Pancreas (tissue), 10 donors: ENCODE data around the gene RADIL. TPM values are rescaled to one million over a fixed set of nuclear protein-coding genes. Genes with fewer than 3 reads are reported as not detected.

Source experiments
- ATAC-seq, 4 donors: fragments of 200-7000 bp; cut with Tn5 transposase; one replicate each; pipeline versions ENCODE4 v1.8.0 to v1.9.1; 2020; ENCODE audit warnings: mild to moderate bottlenecking in 4 of 4, moderate library complexity in 4 of 4
- DNase-seq, 6 donors: peaks; one replicate each; pipeline ENCODE4 v3.0.0-alpha.2; 2020
- FAIRE-seq: peaks from 2 replicates; lab custom pipeline; 2012; peaks lifted over from hg19 to GRCh38; lab: Jason Lieb, UNC
- H3K27ac ChIP-seq, 4 donors: fragments of 200-600 bp; sonication (generic); 1 replicate in 3 of 4; 2 replicates in 1 of 4; pipeline versions ENCODE4 v1.5.0 to v1.8.0; 2020
- H3K27me3 ChIP-seq, 4 donors: fragments of 200-600 bp; one replicate each; pipeline ENCODE4 v1.8.0; 2021
- H3K36me3 ChIP-seq, 3 donors: fragments of 200-600 bp; sonication (generic) in 1 of 3; one replicate each; pipeline versions ENCODE4 v1.5.0 to v1.8.0; 2020 to 2021
- H3K4me1 ChIP-seq, 3 donors: fragments of 200-600 bp; one replicate each; pipeline ENCODE4 v1.8.0; 2021
- H3K4me3 ChIP-seq, 4 donors: fragments of 200-600 bp; sonication (generic) in 2 of 4; one replicate each; pipeline versions ENCODE4 v1.5.0 to v1.8.0; 2020 to 2021
- H3K9me3 ChIP-seq, 4 donors: fragments of 200-600 bp; one replicate each; pipeline ENCODE4 v1.8.0; 2021
- WGBS, 2 donors: extraction: QIAGEN DNeasy Blood & Tissue Kit; methylation state at CpG; one replicate each; pipeline ENCODE4 v1.1.7; 2013; 5-methylcytosine and 5-hydroxymethylcytosine counted together
- intact Hi-C, 3 donors: fragments of 100-400 bp; cut with DNase I; formaldehyde crosslinking; loops; one replicate each; pipeline versions ENCODE4 v1.11.1 to v1.14.2; 2022
- polyA plus RNA-seq, 2 donors: library from polyadenylated mRNA; stranded (reverse); fragments of 200-250 nt; gene quantifications; one replicate each; pipeline ENCODE4 v1.2.3, GENCODE V29; 2013
- total RNA-seq, 6 donors: library from RNA; stranded (reverse); fragmentation: NEBNext Ultra II Directional in 4 of 6; extraction: Animal tissue kit (Norgen Biotek cat#: 25700) in 4 of 6; gene quantifications; one replicate each; pipeline versions ENCODE4 v1.2.1 to v1.2.4, GENCODE V29; 2021 to 2023
- TF ChIP-seq, protein P1 (sequence below), 4 donors: fragments of 200-600 bp; sonication (generic) in 3 of 4; IDR thresholded peaks; one replicate each; pipeline versions ENCODE4 v1.5.0 to v1.8.0; 2021; ENCODE audit warnings: antibody characterized with exemption in 4 of 4
- donor health status: healthy with polysubstance abuse.
- donor health status: DM: no; HTN: no; CAD: no; lungs with moderate emphysema.
- donor health status: DM: no; HTN: no; CAD: no.
- donor health status: control.
- donor health status: control.
- donor health status: Bipolar disorder and iron deficiency.
- donor health status: DM: yes; HTN: yes; CAD: no.
- donor health status: DM: no; HTN: no; CAD: no.
- donor health status: DM: no; HTN: no; CAD: no.
- donor health status: DM: yes; HTN: yes; CAD: no.

RADIL gene
- total and polyA plus RNA-seq, 8 donors = 0.58 to 11.2 (median 3.5) TPM

DNA sequence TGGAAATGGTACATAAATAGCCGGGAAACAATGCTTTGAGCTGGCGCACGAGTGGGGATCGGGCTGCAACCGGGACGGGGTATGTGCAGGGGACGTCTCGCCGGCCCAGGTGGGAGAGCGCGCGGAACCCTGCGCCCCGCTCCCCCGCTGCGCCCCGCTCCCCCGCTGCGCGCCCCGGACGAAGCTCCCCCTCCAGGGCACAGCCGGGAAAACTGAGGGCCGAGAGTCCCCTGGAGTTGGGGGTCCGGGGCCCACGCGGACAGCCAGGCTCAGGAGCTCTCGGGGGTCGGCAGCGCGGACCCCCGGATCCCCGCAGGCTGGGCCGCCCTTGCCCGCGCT is 514 bp downstream of the RADIL start:
- no peaks in the 10 kb centered on the region for H3K36me3 ChIP-seq
- no peak overlapping the region for H3K27ac ChIP-seq
- ATAC-seq = no peak
- 1 to 2% methylated on average over 24 to 36 of the region's 36 CpGs for WGBS, 2 donors
- intact Hi-C loops = no loop called here
- H3K9me3 ChIP-seq = no peaks in the 10 kb centered on the region
- peak overlapping the region; percentile 28 to 64 (median 54) for H3K4me3 ChIP-seq
- no peak for DNase-seq
- no peaks in the 10 kb centered on the region for H3K27me3 ChIP-seq
- peaks cover 0 to 7% (median 0%) of the 10 kb centered on the region in 3 donors for H3K4me1 ChIP-seq
- no peak for FAIRE-seq
- TF ChIP-seq, protein P1, sequence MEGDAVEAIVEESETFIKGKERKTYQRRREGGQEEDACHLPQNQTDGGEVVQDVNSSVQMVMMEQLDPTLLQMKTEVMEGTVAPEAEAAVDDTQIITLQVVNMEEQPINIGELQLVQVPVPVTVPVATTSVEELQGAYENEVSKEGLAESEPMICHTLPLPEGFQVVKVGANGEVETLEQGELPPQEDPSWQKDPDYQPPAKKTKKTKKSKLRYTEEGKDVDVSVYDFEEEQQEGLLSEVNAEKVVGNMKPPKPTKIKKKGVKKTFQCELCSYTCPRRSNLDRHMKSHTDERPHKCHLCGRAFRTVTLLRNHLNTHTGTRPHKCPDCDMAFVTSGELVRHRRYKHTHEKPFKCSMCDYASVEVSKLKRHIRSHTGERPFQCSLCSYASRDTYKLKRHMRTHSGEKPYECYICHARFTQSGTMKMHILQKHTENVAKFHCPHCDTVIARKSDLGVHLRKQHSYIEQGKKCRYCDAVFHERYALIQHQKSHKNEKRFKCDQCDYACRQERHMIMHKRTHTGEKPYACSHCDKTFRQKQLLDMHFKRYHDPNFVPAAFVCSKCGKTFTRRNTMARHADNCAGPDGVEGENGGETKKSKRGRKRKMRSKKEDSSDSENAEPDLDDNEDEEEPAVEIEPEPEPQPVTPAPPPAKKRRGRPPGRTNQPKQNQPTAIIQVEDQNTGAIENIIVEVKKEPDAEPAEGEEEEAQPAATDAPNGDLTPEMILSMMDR (IDR thresholded peaks at IDR 0.05) = no peak

DNA sequence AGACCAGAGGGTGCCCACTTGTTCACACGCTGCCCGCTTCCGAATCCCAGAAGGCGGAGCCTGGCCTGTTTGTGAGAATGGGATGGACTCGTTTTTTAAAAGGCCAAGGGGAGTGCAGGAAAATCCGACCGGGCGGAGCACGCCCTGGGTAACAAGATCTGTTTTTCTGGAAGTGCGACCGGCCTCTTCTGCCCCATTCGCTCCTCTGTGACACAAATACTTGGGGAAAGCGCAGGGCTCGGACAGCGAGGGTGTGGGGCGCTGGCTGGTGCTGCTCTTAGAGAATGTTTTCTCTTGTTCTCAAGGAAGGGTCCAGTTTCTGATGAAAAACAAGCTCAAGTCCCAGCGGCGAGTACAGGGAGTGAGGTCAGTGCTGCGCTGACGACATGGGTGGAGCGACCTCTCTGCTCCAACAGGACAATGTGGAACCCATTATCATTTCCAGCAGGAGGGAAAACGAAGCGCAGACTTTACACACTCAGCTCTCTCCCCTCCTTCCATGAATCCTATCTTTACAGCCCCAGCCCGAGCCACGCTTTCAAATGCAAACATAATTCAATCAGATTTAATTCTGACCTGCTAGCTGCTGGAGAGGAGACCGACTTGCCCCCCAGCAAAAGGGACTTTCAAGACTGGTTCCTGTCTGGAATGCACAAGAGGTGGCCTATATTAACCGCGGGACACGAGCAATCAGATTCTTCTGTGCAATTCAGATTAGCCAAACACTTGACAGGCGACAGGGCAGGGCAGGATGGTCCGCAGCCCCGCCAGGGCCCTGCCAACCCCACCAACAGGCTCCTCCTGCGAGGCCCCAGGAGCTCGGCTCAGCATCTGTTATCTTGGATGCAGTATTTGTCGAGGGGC is 1.1 kb downstream of the RADIL start:
- ATAC-seq = peak in 3 of 4 donors; percentile 18 to 48 (median 23)
- WGBS, 2 donors = 18 to 32% methylated on average over 35 of the region's 35 CpGs
- FAIRE-seq = no peak

DNA sequence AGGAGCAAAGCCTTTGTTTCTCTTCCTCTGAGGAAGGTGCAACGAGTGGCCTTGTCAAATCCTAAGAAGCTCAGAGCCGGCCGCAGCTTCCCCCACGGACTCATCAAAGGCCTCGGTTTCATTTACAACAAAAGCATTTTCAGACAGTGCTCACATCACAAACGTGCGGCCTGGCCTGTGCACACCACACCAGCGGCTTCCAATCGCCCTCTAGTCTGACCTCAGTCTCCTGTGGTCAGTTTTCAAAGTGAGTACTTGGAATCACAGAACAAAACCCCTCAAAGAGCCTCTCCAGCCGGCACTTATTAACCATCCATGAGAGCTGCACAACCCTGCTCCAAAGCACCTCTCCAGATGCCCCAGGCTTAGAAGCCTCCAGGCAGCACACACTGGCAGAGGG is 3.3 kb downstream of the RADIL start:
- Histone ChIP-seq H3K4me1 (peaks cover 0 to 7% (median 0%) of the 10 kb centered on the region in 3 donors), H3K27ac (no peak overlapping the region), H3K9me3 (no peaks in the 10 kb centered on the region), H3K36me3 (no peaks in the 10 kb centered on the region), H3K27me3 (no peaks in the 10 kb centered on the region), H3K4me3 (no peak overlapping the region)
- no peak for FAIRE-seq
- ATAC-seq = no peak
- intact Hi-C loops = no loop called here
- WGBS, 2 donors = 64 to 76% methylated on average over 10 of the region's 10 CpGs
- TF ChIP-seq, protein P1 (IDR thresholded peaks at IDR 0.05) = no peak
- DNase-seq = no peak

More for the DNA sequence above, 1.1 kb downstream of the RADIL start:
- intact Hi-C loops = no loop called here
- no peaks in the 10 kb centered on the region for H3K9me3 ChIP-seq
- peak overlapping the region; percentile 28 to 64 (median 54) for H3K4me3 ChIP-seq
- DNase-seq = no peak
- H3K36me3 ChIP-seq = no peaks in the 10 kb centered on the region
- peak overlapping the region in 1 of 4 donors; percentile 17 for H3K27ac ChIP-seq
- no peaks in the 10 kb centered on the region for H3K27me3 ChIP-seq
- H3K4me1 ChIP-seq = peaks cover 0 to 7% (median 0%) of the 10 kb centered on the region in 3 donors
- TF ChIP-seq, protein P1 (IDR thresholded peaks at IDR 0.05) = no peak

DNA sequence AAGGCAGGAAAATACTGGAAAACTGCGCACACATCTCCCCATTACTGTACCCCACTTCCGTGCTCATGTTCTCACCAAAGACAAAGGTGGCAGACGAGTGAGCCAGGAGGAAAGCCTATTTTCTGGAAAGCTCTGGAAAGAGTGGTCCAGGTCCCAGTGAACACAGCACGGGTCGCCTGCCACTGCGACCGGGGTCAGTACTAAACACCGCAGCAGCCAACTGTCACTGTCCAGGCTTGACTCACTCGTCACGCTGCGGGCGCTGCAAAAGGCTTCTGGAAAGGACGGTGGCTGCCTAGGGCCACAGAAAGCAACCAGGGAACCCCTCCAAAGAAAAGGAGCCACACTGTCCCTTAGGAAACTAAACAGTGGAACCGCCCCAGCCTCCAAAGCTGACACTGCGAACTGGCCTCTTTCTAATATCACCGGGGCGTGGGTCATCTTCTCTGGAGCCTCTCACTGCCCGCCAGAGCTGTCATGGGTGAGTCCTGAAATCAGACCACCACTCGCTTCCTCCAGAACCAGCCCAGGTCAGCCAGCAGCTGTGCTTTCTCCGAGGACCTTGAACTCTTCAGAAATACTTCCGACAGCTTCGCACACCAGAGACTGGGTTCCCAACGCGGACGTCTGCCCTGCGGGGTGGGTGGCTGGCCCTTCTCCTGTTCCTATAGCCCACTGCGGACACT is 4.0 kb downstream of the RADIL start:
- intact Hi-C loops = loop anchor here in 1 of 3 donors (5.0 kb wide), 1 partner anchor 47 kb away; no protein-coding TSS in a partner anchor
- TF ChIP-seq, protein P1 (IDR thresholded peaks at IDR 0.05) = no peak
- no peaks in the 10 kb centered on the region for H3K9me3 ChIP-seq
- H3K36me3 ChIP-seq = no peaks in the 10 kb centered on the region
- H3K27me3 ChIP-seq = no peaks in the 10 kb centered on the region
- 70 to 82% methylated on average over 27 of the region's 27 CpGs for WGBS, 2 donors
- FAIRE-seq (no peak), DNase-seq (no peak), ATAC-seq (no peak)
- H3K4me1 ChIP-seq = peaks cover 0 to 7% (median 0%) of the 10 kb centered on the region in 3 donors
- H3K4me3 ChIP-seq = no peak overlapping the region
- H3K27ac ChIP-seq = no peak overlapping the region
